ENCODE measurements around the gene PLXNA4.

- no peak for TF ChIP-seq CTCF (IDR thresholded peaks at IDR 0.05)
- no peak for TF ChIP-seq POLR2A (IDR thresholded peaks at IDR 0.05)
Observed at GRCh38 chr7:132125872-132126595, 450.2 kb downstream of the PLXNA4 start.
